GM18909 (cell line): Measurements from ENCODE around the gene TRAT1.

Experiments
- ATAC-seq: cut with Tn5 transposase; IDR thresholded peaks from one replicate; pipeline ENCODE4 v1.9.1; 2021; ENCODE audit warnings: mild to moderate bottlenecking; ENCODE audit not compliant: unreplicated experiment, poor library complexity

The TRAT1 gene

GRCh38 chr3:108849075-108849474, 26.5 kb downstream of the TRAT1 start:
- ATAC-seq = no peak

- ATAC-seq = no peak
Observed at GRCh38 chr3:108861401-108861800, 38.8 kb downstream of the TRAT1 start.

- ATAC-seq = no peak
Observed at GRCh38 chr3:108862865-108863798, 40.5 kb downstream of the TRAT1 start.

- no peak for ATAC-seq
Observed at GRCh38 chr3:108863799-108864135, 41.2 kb downstream of the TRAT1 start.

GRCh38 chr3:108877901-108878300, 55.3 kb downstream of the TRAT1 start:
- no peak for ATAC-seq

- ATAC-seq = no peak
Observed at GRCh38 chr3:108879915-108880314, 57.3 kb downstream of the TRAT1 start.

GRCh38 chr3:108882762-108883161, 60.2 kb downstream of the TRAT1 start:
- no peak for ATAC-seq

GRCh38 chr3:108883373-108883772, 60.8 kb downstream of the TRAT1 start:
- ATAC-seq = no peak

GRCh38 chr3:108887121-108887520, 64.5 kb downstream of the TRAT1 start:
- ATAC-seq = no peak

GRCh38 chr3:108887777-108888176, 65.2 kb downstream of the TRAT1 start:
- no peak for ATAC-seq

GRCh38 chr3:108891833-108892232, 69.2 kb downstream of the TRAT1 start:
- ATAC-seq = no peak

GRCh38 chr3:108894981-108895380, 72.4 kb downstream of the TRAT1 start:
- no peak for ATAC-seq

GRCh38 chr3:108897883-108898282, 75.3 kb downstream of the TRAT1 start:
- peak; percentile 74 for ATAC-seq

GRCh38 chr3:108899530-108899929, 76.9 kb downstream of the TRAT1 start:
- no peak for ATAC-seq
